Measurements from ENCODE around the gene ZNF519.
"Not testable (repeated sequence)": the region's sequence is repeated elsewhere in the genome, so short reads cannot be mapped to it uniquely, and the experiment has no call there.

ZNF519 gene

GRCh38 chr18:14132271-14132700 lies at the start of gene ZNF519:
Gene ZNF519, minus strand, starts transcription at chr18:14132435. Its CDS starts 158 bp downstream, at chr18:14132277.
- DNase-seq (ENCODE audit: low read depth) = peak; percentile 98

- DNase-seq (ENCODE audit: low read depth) = no peak
Measured at GRCh38 chr18:14179306-14179705, 47.1 kb upstream of the ZNF519 start.

GRCh38 chr18:14178321-14179196 lies 46.3 kb upstream of the ZNF519 start:
- not testable (repeated sequence) for DNase-seq (ENCODE audit: low read depth)

- not testable (repeated sequence) for DNase-seq (ENCODE audit: low read depth)
Measured at GRCh38 chr18:14177540-14178320, 45.5 kb upstream of the ZNF519 start.

GRCh38 chr18:14175404-14175803 lies 43.2 kb upstream of the ZNF519 start:
- DNase-seq (ENCODE audit: low read depth) = not testable (repeated sequence)

- no peak for DNase-seq (ENCODE audit: low read depth)
Measured at GRCh38 chr18:14174706-14175085, 42.5 kb upstream of the ZNF519 start.

GRCh38 chr18:14174002-14174705 lies 41.9 kb upstream of the ZNF519 start:
- not testable (repeated sequence) for DNase-seq (ENCODE audit: low read depth)

- not testable (repeated sequence) for DNase-seq (ENCODE audit: low read depth)
Measured at GRCh38 chr18:14173116-14173951, 41.1 kb upstream of the ZNF519 start.

GRCh38 chr18:14172142-14173115 lies 40.2 kb upstream of the ZNF519 start:
- not testable (repeated sequence) for DNase-seq (ENCODE audit: low read depth)

- DNase-seq (ENCODE audit: low read depth) = not testable (repeated sequence)
Measured at GRCh38 chr18:14171301-14172141, 39.3 kb upstream of the ZNF519 start.

GRCh38 chr18:14170367-14171036 lies 38.3 kb upstream of the ZNF519 start:
- DNase-seq (ENCODE audit: low read depth) = not testable (repeated sequence)

GRCh38 chr18:14162915-14163314 lies 30.7 kb upstream of the ZNF519 start:
- DNase-seq (ENCODE audit: low read depth) = not testable (repeated sequence)

GRCh38 chr18:14151564-14152113 lies 19.4 kb upstream of the ZNF519 start:
- not testable (repeated sequence) for DNase-seq (ENCODE audit: low read depth)

- DNase-seq (ENCODE audit: low read depth) = not testable (repeated sequence)
Measured at GRCh38 chr18:14150766-14151165, 18.5 kb upstream of the ZNF519 start.

- not testable (repeated sequence) for DNase-seq (ENCODE audit: low read depth)
Measured at GRCh38 chr18:14149916-14150420, 17.7 kb upstream of the ZNF519 start.

- DNase-seq (ENCODE audit: low read depth) = not testable (repeated sequence)
Measured at GRCh38 chr18:14149121-14149850, 17.1 kb upstream of the ZNF519 start.

Measured in EH (cell line).